GM19043 (cell line): ENCODE data around the gene F11.
A peak's percentile ranks its signal among the peaks of the same experiment; 100 is the strongest.
"Not testable (repeated sequence)": the region's sequence is repeated elsewhere in the genome, so short reads cannot be mapped to it uniquely, and the experiment has no call there.

Source experiments
- ATAC-seq: cut with Tn5 transposase; IDR thresholded peaks from one replicate; pipeline ENCODE4 v1.9.1; 2021; ENCODE audit warnings: low read depth; ENCODE audit not compliant: unreplicated experiment

Gene F11

GRCh38 chr4:186297013-186297645 lies 31.1 kb downstream of the F11 start:
- ATAC-seq: peak; percentile 51

GRCh38 chr4:186298031-186298647 lies 32.1 kb downstream of the F11 start:
- no peak for ATAC-seq

GRCh38 chr4:186299291-186299690 lies 33.3 kb downstream of the F11 start:
- ATAC-seq: no peak

GRCh38 chr4:186300659-186301390 lies 34.8 kb downstream of the F11 start:
- no peak for ATAC-seq

- no peak for ATAC-seq
These were observed 38.2 kb downstream of the F11 start for GRCh38 chr4:186304216-186304615.

- no peak for ATAC-seq
These were observed 39.0 kb downstream of the F11 start for GRCh38 chr4:186304866-186305505.

GRCh38 chr4:186307497-186307896 lies 41.5 kb downstream of the F11 start:
- ATAC-seq: no peak

GRCh38 chr4:186307916-186308315 lies 41.9 kb downstream of the F11 start:
- ATAC-seq: no peak

GRCh38 chr4:186318481-186318880 lies 52.5 kb downstream of the F11 start:
- ATAC-seq: no peak

GRCh38 chr4:186324660-186325059 lies 58.7 kb downstream of the F11 start:
- ATAC-seq: not testable (repeated sequence)

- ATAC-seq: no peak
These were observed 60.4 kb downstream of the F11 start for GRCh38 chr4:186326391-186326790.

GRCh38 chr4:186329372-186329771 lies 63.4 kb downstream of the F11 start:
- no peak for ATAC-seq

GRCh38 chr4:186330368-186330767 lies 64.4 kb downstream of the F11 start:
- no peak for ATAC-seq

- ATAC-seq: no peak
These were observed 69.8 kb downstream of the F11 start for GRCh38 chr4:186335793-186336192.
